Ureter (tissue), 1 donor: ENCODE data around the gene TLR8. TPM values are rescaled to one million over a fixed set of nuclear protein-coding genes. Genes with fewer than 3 reads are reported as not detected.
"Not testable (repeated sequence)": the region's sequence is repeated elsewhere in the genome, so short reads cannot be mapped to it uniquely, and the experiment has no call there.

ENCODE experiments used
- DNase-seq: peaks from one replicate; pipeline ENCODE4 v3.0.0-alpha.2; 2020; ENCODE audit warnings: low spot score
- total RNA-seq: library from RNA; stranded (reverse); gene quantifications from one replicate; pipeline ENCODE4 v1.2.4, GENCODE V29; 2023
- donor health status: DM: yes; HTN: yes; CAD: no.

TLR8 gene
- total RNA-seq, 1 donor from 2014 or later = 0.89 TPM

- peak; percentile 67 for DNase-seq
These were observed 40.6 kb downstream of the TLR8 start for GRCh38 chrX:12946838-12947544.

- DNase-seq = no peak
These were observed 41.3 kb downstream of the TLR8 start for GRCh38 chrX:12947545-12948235.

GRCh38 chrX:12948495-12948894 lies 42.1 kb downstream of the TLR8 start:
- DNase-seq = no peak

DNA sequence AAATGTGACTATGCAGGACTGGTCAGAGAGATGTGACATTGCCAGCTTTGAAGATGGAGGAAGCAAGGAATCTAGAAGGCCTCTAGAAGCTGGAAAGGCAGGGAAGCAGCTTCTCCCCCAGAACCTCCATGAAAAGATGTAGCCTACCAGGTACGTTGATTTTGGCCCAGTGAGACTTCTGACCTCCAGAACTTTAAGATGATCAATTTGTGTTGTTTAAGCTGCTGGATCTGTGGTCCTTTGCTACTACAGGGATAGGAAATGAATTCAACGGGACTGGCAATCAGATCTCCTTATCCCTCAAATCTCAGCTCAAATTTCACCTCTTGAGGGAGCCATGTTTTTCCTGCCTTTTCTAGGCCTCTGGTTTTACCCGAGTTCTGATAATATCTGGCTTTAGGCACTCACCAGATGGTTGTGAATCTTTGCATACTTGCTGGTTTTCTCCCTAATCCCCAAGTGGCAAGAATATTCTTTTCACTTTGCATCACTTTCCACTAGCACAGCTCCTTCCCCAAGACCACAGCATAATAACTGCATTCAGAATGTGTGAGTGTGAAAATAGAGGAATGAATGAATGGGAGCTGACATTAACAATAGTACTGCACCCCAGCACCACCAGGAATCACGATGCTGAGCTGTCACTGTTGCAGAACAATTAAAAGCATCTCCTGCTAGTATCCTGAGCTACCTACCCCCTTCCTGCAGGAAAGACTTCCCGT lies 42.9 kb downstream of the TLR8 start:
- no peak for DNase-seq

DNA sequence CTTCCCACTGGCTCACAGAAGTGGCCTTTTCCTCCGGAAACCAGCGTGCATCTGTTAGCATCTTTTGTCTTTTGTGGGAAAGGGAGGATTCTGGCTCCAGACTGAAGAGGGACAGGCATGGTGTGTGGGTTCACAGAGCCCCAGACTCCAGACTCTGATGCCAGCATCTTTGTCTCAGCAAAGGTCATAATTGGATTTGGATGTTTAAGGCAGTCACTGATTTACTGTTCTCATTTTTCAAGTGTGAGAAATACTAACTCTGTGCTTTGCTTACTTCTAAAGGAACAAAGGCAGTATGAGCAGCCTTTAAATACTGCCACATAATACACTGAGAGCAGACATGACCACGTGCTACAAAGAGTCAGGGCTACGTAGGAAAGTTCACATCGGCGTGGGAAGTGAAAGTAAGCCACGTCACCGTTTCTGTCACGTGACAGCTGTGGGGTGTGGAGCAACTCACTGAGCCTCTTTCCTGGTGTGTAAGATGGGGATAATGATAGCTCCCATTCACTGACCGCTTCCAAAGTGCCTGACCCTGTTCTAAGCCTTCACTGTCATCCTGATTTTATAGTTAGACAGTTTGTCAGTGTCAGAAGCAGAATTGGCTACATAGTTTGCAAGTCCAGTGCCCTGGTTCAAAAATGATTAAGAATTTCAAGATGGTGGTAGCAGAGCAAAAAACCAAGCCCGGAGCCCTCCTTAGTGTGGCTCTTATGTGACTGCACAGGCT lies 43.7 kb downstream of the TLR8 start:
- peak; percentile 89 for DNase-seq

DNA sequence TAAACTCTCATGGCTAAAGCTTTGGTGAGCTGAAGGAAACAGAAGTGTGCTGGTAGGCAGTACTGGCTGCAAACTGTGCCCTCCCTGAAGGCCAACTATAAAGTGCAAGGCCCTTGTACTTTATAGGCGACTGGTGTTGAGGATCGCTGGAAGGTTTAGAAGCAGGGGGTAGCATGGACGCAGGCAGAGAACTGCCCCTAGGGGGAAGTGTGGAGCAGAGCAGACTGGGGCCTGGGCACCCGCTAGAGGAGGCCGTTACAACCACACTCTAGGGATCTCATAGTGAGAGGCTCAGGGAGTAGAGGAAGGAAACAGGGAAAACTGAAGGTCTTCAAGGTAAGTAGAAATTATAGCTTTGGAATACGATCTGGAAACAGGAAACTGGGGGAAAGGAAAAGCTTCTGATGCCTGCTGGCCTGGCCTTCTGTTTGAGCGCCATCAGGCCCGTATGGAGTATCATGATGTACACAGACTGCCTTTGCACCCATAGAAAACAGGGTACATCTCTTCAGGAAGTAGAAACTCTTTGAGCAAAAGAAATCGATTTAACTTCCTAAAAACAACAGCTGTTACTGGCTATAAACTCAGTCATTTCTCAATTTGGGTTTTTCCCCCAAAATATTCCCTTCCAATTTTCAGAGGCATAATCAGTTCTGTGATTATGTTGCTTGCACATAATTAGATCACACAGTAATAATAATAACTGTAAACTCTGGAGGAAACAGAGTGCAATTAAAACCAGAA lies 44.6 kb downstream of the TLR8 start:
- no peak for DNase-seq

DNA sequence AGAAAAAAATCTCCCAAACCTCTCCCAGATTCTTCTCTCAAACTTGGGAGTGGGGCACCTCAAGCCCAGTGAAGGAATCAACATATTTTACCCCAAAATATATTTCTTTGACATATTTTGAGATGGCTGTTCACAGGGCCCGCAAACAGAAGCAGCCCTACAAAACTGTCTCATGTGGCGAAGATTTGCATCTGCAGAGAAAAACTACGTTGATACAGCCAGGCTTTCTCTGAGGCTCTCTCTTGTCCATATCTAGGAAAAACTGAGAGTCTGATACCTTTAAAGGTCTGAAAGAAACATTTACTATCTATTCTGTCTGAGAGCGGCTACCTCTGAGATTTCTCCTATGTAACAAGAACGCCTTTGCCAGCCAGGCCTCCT lies 45.2 kb downstream of the TLR8 start:
- DNase-seq = no peak

GRCh38 chrX:12953420-12953819 lies 47.0 kb downstream of the TLR8 start:
- no peak for DNase-seq

GRCh38 chrX:12954376-12954775 lies 48.0 kb downstream of the TLR8 start:
- no peak for DNase-seq

DNA sequence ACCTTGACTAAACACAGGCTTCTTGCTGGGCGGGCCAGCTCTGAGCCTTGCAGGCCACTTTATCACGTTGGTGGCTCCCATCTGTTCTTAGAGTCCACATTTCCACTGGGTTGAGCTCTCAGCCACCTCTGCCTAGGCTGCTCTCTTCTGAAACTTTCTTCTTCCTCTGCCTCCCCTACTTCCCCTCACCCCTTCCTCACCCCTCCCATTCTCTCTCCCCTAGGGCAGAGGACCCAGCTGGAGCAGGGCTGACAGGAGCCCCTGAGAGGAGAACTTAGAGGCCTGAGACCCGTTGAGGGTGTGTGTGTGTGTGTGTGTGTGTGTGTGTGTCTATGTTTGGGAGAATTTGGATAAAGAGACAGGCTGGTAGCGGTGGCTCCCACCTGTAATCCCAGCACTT lies 48.6 kb downstream of the TLR8 start:
- DNase-seq = no peak

DNA sequence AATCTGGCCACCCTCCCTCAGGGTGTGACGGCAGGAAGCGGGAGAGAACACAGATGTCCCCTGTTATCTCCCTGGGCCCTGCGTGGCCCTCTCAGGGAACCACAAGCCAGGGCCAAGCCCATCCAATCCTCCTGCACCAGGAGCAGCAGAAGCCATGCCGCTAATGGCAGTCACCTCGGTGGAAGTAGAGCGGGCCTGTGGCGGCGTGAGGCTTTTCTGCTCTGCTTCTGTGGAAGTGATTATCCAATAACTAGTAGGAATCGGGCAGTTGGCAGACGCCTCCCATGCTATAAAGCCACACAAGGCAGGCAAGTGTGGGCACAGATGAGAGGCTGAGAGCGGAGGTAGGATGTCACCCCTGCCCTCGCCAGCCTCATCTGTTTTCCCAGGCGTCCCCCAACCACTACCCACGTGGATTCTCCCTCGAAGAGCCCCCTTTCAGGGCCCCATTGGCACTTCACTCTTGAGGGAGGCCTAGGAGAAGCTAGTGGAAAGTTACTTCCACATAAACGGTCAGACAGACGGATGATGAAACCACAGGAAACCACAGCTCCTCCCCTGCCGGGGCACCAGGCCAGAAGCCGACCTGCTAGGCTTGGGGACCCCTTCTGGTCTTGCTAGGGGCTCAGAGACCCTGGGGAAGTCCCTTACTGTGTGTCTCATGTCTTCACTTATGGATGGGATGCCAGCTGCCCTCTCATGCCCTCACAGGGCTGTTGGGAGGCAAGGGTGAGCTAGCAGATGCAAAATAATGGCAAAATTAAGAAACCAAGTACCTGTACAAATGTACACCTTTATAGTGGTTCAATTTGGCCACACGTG lies 49.7 kb downstream of the TLR8 start:
- DNase-seq = peak; percentile 69

DNA sequence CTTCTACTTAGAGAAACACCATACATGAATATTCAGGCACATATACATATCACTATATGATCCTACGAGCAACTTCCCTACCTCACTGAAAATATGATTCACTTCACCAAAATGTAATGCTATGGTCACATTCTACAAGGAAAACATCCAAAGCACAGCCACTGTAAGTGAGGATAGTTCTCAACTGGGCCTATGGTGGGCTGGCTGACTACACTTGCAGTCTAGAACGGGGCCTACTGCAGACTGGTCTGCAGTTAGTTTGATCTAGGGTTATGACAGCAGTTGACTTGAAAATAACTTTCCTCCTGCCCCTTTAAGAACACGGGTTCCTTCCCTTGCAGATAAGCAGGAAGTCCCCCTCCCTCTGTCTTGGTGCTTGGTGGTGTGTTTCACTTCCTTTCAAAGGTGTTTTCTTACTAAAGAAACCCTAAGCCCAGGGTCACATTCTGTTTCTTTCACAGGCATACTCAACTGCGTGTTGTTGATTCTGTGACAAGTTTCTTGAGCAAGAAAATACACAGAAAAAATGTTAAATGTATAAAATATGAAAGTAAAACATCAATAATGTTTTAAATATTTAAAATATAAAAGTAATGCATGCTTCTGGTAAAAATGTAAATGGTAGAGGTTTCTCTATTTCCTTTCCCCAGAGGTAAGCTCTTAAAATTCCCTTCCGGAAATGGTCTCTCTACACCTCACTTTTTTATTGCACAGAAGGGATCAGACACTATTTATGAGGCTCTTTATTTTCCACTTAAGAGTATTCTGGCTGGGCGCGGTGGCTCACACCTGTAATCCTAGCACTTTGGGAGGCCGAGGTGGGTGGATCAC lies 50.5 kb downstream of the TLR8 start:
- no peak for DNase-seq

GRCh38 chrX:12958059-12958458 lies 51.6 kb downstream of the TLR8 start:
- no peak for DNase-seq

- no peak for DNase-seq
These were observed 52.0 kb downstream of the TLR8 start for GRCh38 chrX:12958461-12958860.

GRCh38 chrX:12961196-12961718 lies 54.8 kb downstream of the TLR8 start:
- no peak for DNase-seq

DNA sequence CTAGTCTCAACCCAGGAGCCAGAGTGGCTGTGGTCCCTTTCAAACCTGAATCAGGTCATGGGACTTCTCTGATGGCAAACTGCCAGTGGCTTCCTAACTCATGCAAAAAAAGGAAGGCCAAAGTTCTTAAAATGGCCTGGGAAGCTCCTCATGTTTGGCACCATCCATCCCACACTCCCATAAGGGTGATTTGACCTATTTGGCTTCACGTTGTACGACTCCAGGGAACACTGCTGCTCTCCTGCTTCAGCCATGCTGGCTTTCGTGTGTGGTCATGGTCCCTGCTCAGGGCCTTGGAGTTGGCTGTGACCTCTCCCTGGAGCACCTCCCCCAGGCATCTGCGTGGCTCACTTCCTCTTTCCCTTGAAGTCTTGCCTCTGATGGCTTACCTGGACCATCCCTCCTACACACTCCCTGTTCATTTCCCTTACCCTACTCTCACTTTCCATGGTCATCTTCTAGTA lies 55.7 kb downstream of the TLR8 start:
- DNase-seq = no peak

DNA sequence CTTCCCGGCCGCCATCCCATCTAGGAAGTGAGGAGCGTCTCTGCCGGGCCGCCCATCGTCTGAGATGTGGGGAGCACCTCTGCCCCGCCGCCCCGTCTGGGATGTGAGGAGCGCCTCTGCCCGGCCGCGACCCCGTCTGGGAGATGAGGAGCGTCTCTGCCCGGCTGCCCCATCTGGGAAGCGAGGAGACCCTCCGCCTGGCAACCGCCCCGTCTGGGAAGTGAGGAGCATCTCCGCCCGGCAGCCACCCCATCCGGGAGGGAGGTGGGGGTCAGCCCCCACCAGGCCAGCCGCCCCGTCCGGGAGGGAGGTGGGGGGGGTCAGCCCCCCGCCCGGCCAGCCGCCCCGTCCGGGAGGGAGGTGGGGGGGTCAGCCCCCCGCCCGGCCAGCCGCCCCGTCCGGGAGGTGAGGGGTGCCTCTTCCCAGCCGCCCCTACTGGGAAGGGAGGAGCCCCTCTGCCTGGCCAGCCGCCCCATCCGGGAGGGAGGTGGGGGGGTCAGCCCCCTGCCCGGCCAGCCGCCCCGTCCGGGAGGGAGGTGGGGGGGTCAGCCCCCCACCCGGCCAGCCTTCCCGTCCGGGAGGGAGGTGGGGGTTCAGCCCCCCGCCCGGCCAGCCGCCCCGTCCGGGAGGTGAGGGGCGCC lies 56.9 kb downstream of the TLR8 start:
- DNase-seq = not testable (repeated sequence)

GRCh38 chrX:12965131-12965940 lies 58.9 kb downstream of the TLR8 start:
- DNase-seq = no peak
